ENCODE data around the gene IQCN. TPM values are rescaled to one million over a fixed set of nuclear protein-coding genes. Genes with fewer than 3 reads are reported as not detected.

The IQCN gene
- polyA plus RNA-seq, 1 donor (not counting 4 experiments of a cell fraction or from before 2014, with no cell fraction given), result not detected

DNA sequence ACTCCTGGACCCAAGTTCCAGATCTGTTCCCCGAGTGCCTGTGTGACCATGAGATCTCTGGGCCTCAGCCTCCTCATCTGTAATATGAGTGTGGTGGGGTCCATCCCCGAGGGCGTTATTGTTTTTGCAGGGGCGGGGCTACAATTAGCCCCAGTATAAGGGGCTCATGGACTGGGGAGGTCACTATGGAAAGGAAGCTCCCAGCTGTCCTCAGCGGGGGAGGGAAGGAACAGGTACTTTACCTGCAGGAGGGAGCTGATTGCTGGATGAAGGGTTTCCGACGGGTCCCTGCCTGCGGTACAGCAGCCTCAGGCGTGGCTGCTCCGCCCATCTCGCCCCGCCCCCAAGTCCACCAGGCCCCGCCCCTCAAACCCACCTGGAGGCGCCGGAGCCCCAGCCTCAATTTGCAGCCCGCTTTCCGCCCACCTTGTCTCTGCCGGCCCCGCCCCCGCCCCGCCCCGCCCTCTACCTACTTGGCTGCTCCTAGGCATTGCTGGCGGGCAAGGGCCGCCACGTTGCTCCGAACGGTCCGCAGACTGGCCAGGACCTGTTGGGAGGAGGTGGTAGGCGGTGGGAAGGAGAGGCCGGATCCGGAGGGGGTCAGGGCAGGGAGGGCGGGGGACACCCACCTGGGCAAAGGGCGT, 53.5 kb downstream of the IQCN start:
- H3K27me3 ChIP-seq (ENCODE audit: control insufficient read depth, extremely low read depth, insufficient read depth, low read length), result peaks cover 20% of the 10 kb centered on the region
- dilution Hi-C loops (cut with MboI; ENCODE audit: extremely low pct_ligation_motif_present, low sequenced_read_pairs), result no loop called here

GRCh38 chr19:18219911-18220631, 54.2 kb downstream of the IQCN start:
- Histone ChIP-seq H3K27ac (ENCODE audit: control insufficient read depth, insufficient read depth, low read length) (no peak overlapping the region), H3K9me1 (ENCODE audit: control insufficient read depth, extremely low read depth, insufficient read depth, low read length) (no peaks in the 10 kb centered on the region), H3K4me3 (ENCODE audit: control insufficient read depth in 2 of 3, extremely low read depth in 1 of 3, insufficient read depth in 2 of 3, low read depth in 1 of 3, low read length in 3 of 3) (no peak overlapping the region), H4K20me1 (ENCODE audit: control insufficient read depth, extremely low read depth, insufficient read depth, low read length) (no peaks in the 10 kb centered on the region), H3K27me3 (ENCODE audit: control insufficient read depth, extremely low read depth, insufficient read depth, low read length) (peaks cover 13% of the 10 kb centered on the region), H3K79me2 (ENCODE audit: control insufficient read depth, insufficient read depth, low read length) (no peaks in the 10 kb centered on the region), H3K9me3 (ENCODE audit: control insufficient read depth, low read depth, low read length) (no peaks in the 10 kb centered on the region), H2AFZ (ENCODE audit: control insufficient read depth, low read length) (no peak overlapping the region), H3K4me1 (ENCODE audit: control insufficient read depth, extremely low read depth, insufficient read depth, low read length) (peaks cover 8% of the 10 kb centered on the region), H3K4me2 (ENCODE audit: control insufficient read depth, extremely low read depth, insufficient read depth, low read depth, low read length) (no peak overlapping the region), H3K9ac (ENCODE audit: control insufficient read depth, extremely low read depth, insufficient read depth, low read length) (no peak overlapping the region), H3K36me3 (ENCODE audit: control insufficient read depth in 2 of 2, extremely low read depth in 1 of 2, insufficient read depth in 2 of 2, low read length in 2 of 2) (no peaks in the 10 kb centered on the region)
- dilution Hi-C loops (cut with MboI; ENCODE audit: extremely low pct_ligation_motif_present, low sequenced_read_pairs), result no loop called here
- no peak for FAIRE-seq
- DNase-seq (ENCODE audit: low read depth, low spot score), result no peak
- TF ChIP-seq EZH2 (IDR thresholded peaks at IDR 0.05; ENCODE audit: low read length), result no peak
- TF ChIP-seq, protein P1, sequence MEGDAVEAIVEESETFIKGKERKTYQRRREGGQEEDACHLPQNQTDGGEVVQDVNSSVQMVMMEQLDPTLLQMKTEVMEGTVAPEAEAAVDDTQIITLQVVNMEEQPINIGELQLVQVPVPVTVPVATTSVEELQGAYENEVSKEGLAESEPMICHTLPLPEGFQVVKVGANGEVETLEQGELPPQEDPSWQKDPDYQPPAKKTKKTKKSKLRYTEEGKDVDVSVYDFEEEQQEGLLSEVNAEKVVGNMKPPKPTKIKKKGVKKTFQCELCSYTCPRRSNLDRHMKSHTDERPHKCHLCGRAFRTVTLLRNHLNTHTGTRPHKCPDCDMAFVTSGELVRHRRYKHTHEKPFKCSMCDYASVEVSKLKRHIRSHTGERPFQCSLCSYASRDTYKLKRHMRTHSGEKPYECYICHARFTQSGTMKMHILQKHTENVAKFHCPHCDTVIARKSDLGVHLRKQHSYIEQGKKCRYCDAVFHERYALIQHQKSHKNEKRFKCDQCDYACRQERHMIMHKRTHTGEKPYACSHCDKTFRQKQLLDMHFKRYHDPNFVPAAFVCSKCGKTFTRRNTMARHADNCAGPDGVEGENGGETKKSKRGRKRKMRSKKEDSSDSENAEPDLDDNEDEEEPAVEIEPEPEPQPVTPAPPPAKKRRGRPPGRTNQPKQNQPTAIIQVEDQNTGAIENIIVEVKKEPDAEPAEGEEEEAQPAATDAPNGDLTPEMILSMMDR (optimal IDR thresholded peaks at IDR 0.05 in 1 of 3, IDR thresholded peaks at IDR 0.05 in 1 of 3, conservative IDR thresholded peaks at IDR 0.05 in 1 of 3; ENCODE audit: extremely low read depth in 1 of 3, insufficient read depth in 2 of 3, low read length in 3 of 3), result no peak

More for the DNA sequence above, 53.5 kb downstream of the IQCN start:
- Histone ChIP-seq H3K27ac (ENCODE audit: control insufficient read depth, insufficient read depth, low read length) (no peak overlapping the region), H3K9me3 (ENCODE audit: control insufficient read depth, low read depth, low read length) (no peaks in the 10 kb centered on the region), H3K9me1 (ENCODE audit: control insufficient read depth, extremely low read depth, insufficient read depth, low read length) (no peaks in the 10 kb centered on the region), H3K4me3 (ENCODE audit: control insufficient read depth in 2 of 3, extremely low read depth in 1 of 3, insufficient read depth in 2 of 3, low read depth in 1 of 3, low read length in 3 of 3) (no peak overlapping the region), H3K9ac (ENCODE audit: control insufficient read depth, extremely low read depth, insufficient read depth, low read length) (no peak overlapping the region), H3K36me3 (ENCODE audit: control insufficient read depth in 2 of 2, extremely low read depth in 1 of 2, insufficient read depth in 2 of 2, low read length in 2 of 2) (no peaks in the 10 kb centered on the region), H2AFZ (ENCODE audit: control insufficient read depth, low read length) (no peak overlapping the region), H3K4me2 (ENCODE audit: control insufficient read depth, extremely low read depth, insufficient read depth, low read depth, low read length) (no peak overlapping the region), H3K4me1 (ENCODE audit: control insufficient read depth, extremely low read depth, insufficient read depth, low read length) (peaks cover 7% of the 10 kb centered on the region), H3K79me2 (ENCODE audit: control insufficient read depth, insufficient read depth, low read length) (no peaks in the 10 kb centered on the region), H4K20me1 (ENCODE audit: control insufficient read depth, extremely low read depth, insufficient read depth, low read length) (no peaks in the 10 kb centered on the region)
- DNase-seq (ENCODE audit: low read depth, low spot score), result no peak
- no peak for FAIRE-seq
- TF ChIP-seq, protein P1 (optimal IDR thresholded peaks at IDR 0.05 in 1 of 3, IDR thresholded peaks at IDR 0.05 in 1 of 3, conservative IDR thresholded peaks at IDR 0.05 in 1 of 3; ENCODE audit: extremely low read depth in 1 of 3, insufficient read depth in 2 of 3, low read length in 3 of 3), result no peak
- no peak for TF ChIP-seq EZH2 (IDR thresholded peaks at IDR 0.05; ENCODE audit: low read length)
